GM12878 (cell line): ENCODE results near the gene DCLK2. TPM values are rescaled to one million over a fixed set of nuclear protein-coding genes. Genes with fewer than 3 reads are reported as not detected.

Source experiments
- ATAC-seq: fragments of 200-7000 bp; cut with Tn5 transposase; 3 replicates; pipeline ENCODE4 v1.9.1; 2020; ENCODE audit warnings: mild to moderate bottlenecking, moderate library complexity
- BruUV-seq: library from RNA; stranded (reverse); fragments of 400-500 nt; replicated peaks from 2 replicates; lab custom pipeline; 2021; lab: Mats Ljungman, UMichigan
- CTCF ChIA-PET: fragments of 300-600 bp; sonication (Branson Sonifier 250); formaldehyde crosslinking; extraction: SDS; loops from one replicate; lab custom pipeline; 2021; ENCODE audit warnings: inconsistent platforms; lab: Yijun Ruan, JAX
- POLR2A ChIA-PET: fragments of 350-600 bp; formaldehyde crosslinking; extraction: SDS; loops from one replicate; lab custom pipeline; 2021; ENCODE audit warnings: inconsistent platforms; lab: Charles Lee
- RAD21 ChIA-PET: fragments of 300-600 bp; sonication (Branson Sonifier 250); formaldehyde crosslinking; loops from one replicate; lab custom pipeline; 2023; ENCODE audit warnings: antibody characterized with exemption; ENCODE audit not compliant: unreplicated experiment; lab: Charles Lee
- SMC1A ChIA-PET: fragments of 300-600 bp; sonication (Branson Sonifier 250); formaldehyde crosslinking; loops from one replicate; lab custom pipeline; 2023; ENCODE audit not compliant: unreplicated experiment, uncharacterized antibody; lab: Charles Lee
- DNase-seq: peaks from one replicate; pipeline ENCODE4 v3.0.0-alpha.2; 2011; ENCODE audit warnings: low read depth, low spot score
- FAIRE-seq: peaks from 3 replicates; lab custom pipeline; 2011; peaks lifted over from hg19 to GRCh38; lab: Jason Lieb, UNC
- H2AFZ ChIP-seq: 2 replicates; pipeline ENCODE4 v1.6.0; 2011; ENCODE audit warnings: low read depth, low read length, control low read depth; ENCODE audit not compliant: control insufficient read depth
- H3K27ac ChIP-seq: 2 replicates; pipeline ENCODE4 v1.5.1; 2011; ENCODE audit warnings: control low read depth; ENCODE audit not compliant: control insufficient read depth, insufficient read depth
- H3K27me3 ChIP-seq, 2 experiments: replicated peaks in 1 of 2; 2 replicates each; pipeline versions ENCODE4 v1.6.0 to v1.6.1; 2011; ENCODE audit warnings: low read length in 1 of 2; ENCODE audit not compliant: control insufficient read depth in 2 of 2, insufficient read depth in 2 of 2
- H3K36me3 ChIP-seq, 2 experiments: 2 replicates each; pipeline ENCODE4 v1.5.1; 2011; ENCODE audit warnings: low read length in 1 of 2; ENCODE audit not compliant: control insufficient read depth in 2 of 2, insufficient read depth in 2 of 2
- H3K4me1 ChIP-seq: 2 replicates; pipeline ENCODE4 v1.6.1; 2011; ENCODE audit warnings: mild to moderate bottlenecking, low read length, moderate library complexity, mixed read lengths; ENCODE audit not compliant: control insufficient read depth, insufficient read depth
- H3K4me2 ChIP-seq: 2 replicates; pipeline ENCODE4 v1.6.0; 2011; ENCODE audit warnings: control low read depth; ENCODE audit not compliant: control insufficient read depth, insufficient read depth
- H3K4me3 ChIP-seq: fragments of 200-600 bp; sonication (generic); 2 replicates; pipeline ENCODE4 v1.5.1; 2016
- H3K79me2 ChIP-seq: 2 replicates; pipeline ENCODE4 v1.6.0; 2011; ENCODE audit warnings: low read length; ENCODE audit not compliant: control insufficient read depth, insufficient read depth
- H3K9ac ChIP-seq: 2 replicates; pipeline ENCODE4 v1.8.0; 2011; ENCODE audit warnings: low read length, control low read depth, mixed read lengths; ENCODE audit not compliant: control insufficient read depth, insufficient read depth
- H3K9me3 ChIP-seq: replicated peaks from 3 replicates; pipeline ENCODE4 v1.5.1; 2011; ENCODE audit warnings: mild to moderate bottlenecking, low read length; ENCODE audit not compliant: control insufficient read depth, insufficient read depth
- H4K20me1 ChIP-seq: 2 replicates; pipeline ENCODE4 v1.6.0; 2011; ENCODE audit not compliant: control insufficient read depth, insufficient read depth
- E2F8 ChIP-seq: fragments of 450-650 bp; IDR thresholded peaks from 2 replicates; pipeline ENCODE4 v1.6.1; 2018; ENCODE audit warnings: mild to moderate bottlenecking, low read depth, moderate library complexity; ENCODE audit not compliant: partially characterized antibody
- NFXL1 ChIP-seq: fragments of 450-650 bp; IDR thresholded peaks from 2 replicates; pipeline ENCODE4 v1.6.1; 2017; ENCODE audit warnings: antibody characterized with exemption, mild to moderate bottlenecking, borderline replicate concordance
- NR2C2 ChIP-seq: IDR thresholded peaks from 2 replicates; pipeline ENCODE4 v1.6.1; 2011; ENCODE audit warnings: borderline replicate concordance, low read depth; ENCODE audit not compliant: control insufficient read depth, insufficient read length
- POLR2A ChIP-seq: IDR thresholded peaks from 2 replicates; pipeline ENCODE4 v1.6.1; 2011; ENCODE audit warnings: low read depth, mild to moderate bottlenecking, low read length
- RCOR1 ChIP-seq: conservative IDR thresholded peaks from 2 replicates; pipeline ENCODE4 v1.6.1; 2012; ENCODE audit warnings: low read depth, low read length, improper control_type of control experiment
- SIN3A ChIP-seq: IDR thresholded peaks from 2 replicates; pipeline ENCODE4 v1.6.1; 2012; ENCODE audit warnings: low read depth, low read length, improper control_type of control experiment
- SMAD1 ChIP-seq: fragments of 450-650 bp; IDR thresholded peaks from 2 replicates; pipeline ENCODE4 v1.6.1; 2018; ENCODE audit warnings: mild to moderate bottlenecking, low read depth; ENCODE audit not compliant: partially characterized antibody
- WGBS: methylation state at CpG from one replicate; pipeline ENCODE4 v1.1.6; 2016; ENCODE audit warnings: low lambda C conversion rate; ENCODE audit not compliant: insufficient replicate concordance, insufficient coverage; ENCODE audit errors: missing lambda C conversion rate; 5-methylcytosine and 5-hydroxymethylcytosine counted together
- in situ Hi-C: fragments of 300-500 bp; cut with MboI; formaldehyde crosslinking; loops from 9 replicates; pipeline ENCODE4 v1.14.3; 2018; ENCODE audit warnings: mixed read lengths
- intact Hi-C: fragments of 100-400 bp; cut with micrococcal nuclease; formaldehyde crosslinking; loops from one replicate; pipeline ENCODE4 v1.14.2; 2022; ENCODE audit not compliant: unreplicated experiment
- polyA plus RNA-seq, 11 experiments: library from polyadenylated mRNA; depleted of rRNA in 4 of 11; unstranded in 6 of 11; stranded (reverse) in 5 of 11; fragments of >200 nt; fragmentation: Nextera tagmentation in 4 of 11; fragmentation: Illumina TruSeq in 1 of 11; extraction: Ambion mirVana in 4 of 11; extraction: Trizol in 1 of 11; gene quantifications; 1 replicate in 1 of 11; 2 replicates in 10 of 11; pipeline versions ENCODE4 v1.2.1 to v1.2.3, GENCODE V29; 2011 to 2016; ENCODE audit warnings: inconsistent platforms in 2 of 11, missing spikeins in 2 of 11, low read depth in 1 of 11
- total RNA-seq, 4 experiments: library from RNA; depleted of rRNA in 3 of 4; stranded (reverse); fragments of >200 nt in 3 of 4; fragmentation: Illumina TruSeq in 1 of 4; extraction: Trizol in 1 of 4; gene quantifications; 2 replicates each; pipeline versions ENCODE4 v1.2.1 to v1.2.3, GENCODE V29; 2013 to 2021
- TF ChIP-seq, protein P1 (sequence below): fragments of 450-650 bp; IDR thresholded peaks from 2 replicates; pipeline ENCODE4 v1.6.1; 2017; ENCODE audit warnings: mild to moderate bottlenecking, low read depth, inconsistent platforms; ENCODE audit not compliant: poor library complexity, severe bottlenecking
- TF ChIP-seq, protein P2 (sequence below): fragments of 450-650 bp; formaldehyde crosslinking; IDR thresholded peaks from 2 replicates; pipeline ENCODE4 v1.4.0; 2020; ENCODE audit warnings: mild to moderate bottlenecking, moderate library complexity
- TF ChIP-seq, protein P3 (sequence below): fragments of 450-650 bp; IDR thresholded peaks from 2 replicates; pipeline ENCODE4 v1.6.1; 2014; ENCODE audit warnings: mild to moderate bottlenecking

The DCLK2 gene
- total and polyA plus RNA-seq, 10 of the 15 experiments (the other 5 are each of a cell fraction or from before 2014, with no cell fraction given): not detected

- BruUV-seq: no TSS peak
- ATAC-seq (no peak), DNase-seq (no peak), FAIRE-seq (no peak)
- Histone ChIP-seq H3K27me3 (peaks cover 0 to 2% of the 10 kb centered on the region in 2 experiments; a peak in 1 of 4 replicates), H3K27ac (no peak overlapping the region), H3K79me2 (no peaks in the 10 kb centered on the region), H4K20me1 (no peaks in the 10 kb centered on the region), H3K4me1 (no peaks in the 10 kb centered on the region), H3K4me3 (no peak overlapping the region), H3K4me2 (no peak overlapping the region), H3K9me3 (no peaks in the 10 kb centered on the region), H2AFZ (no peak overlapping the region), H3K36me3 (no peaks in the 10 kb centered on the region), H3K9ac (no peak overlapping the region)
- intact Hi-C loops (no loop called here), in situ Hi-C loops (loop anchor here (5.0 kb wide), 1 partner anchor 198 kb away; no protein-coding TSS in a partner anchor)
- whole genome bisulfite sequencing: 29% methylated on average over 3 of the region's 3 CpGs
- POLR2A ChIA-PET: no interaction called here
- TF ChIP-seq, protein P1, sequence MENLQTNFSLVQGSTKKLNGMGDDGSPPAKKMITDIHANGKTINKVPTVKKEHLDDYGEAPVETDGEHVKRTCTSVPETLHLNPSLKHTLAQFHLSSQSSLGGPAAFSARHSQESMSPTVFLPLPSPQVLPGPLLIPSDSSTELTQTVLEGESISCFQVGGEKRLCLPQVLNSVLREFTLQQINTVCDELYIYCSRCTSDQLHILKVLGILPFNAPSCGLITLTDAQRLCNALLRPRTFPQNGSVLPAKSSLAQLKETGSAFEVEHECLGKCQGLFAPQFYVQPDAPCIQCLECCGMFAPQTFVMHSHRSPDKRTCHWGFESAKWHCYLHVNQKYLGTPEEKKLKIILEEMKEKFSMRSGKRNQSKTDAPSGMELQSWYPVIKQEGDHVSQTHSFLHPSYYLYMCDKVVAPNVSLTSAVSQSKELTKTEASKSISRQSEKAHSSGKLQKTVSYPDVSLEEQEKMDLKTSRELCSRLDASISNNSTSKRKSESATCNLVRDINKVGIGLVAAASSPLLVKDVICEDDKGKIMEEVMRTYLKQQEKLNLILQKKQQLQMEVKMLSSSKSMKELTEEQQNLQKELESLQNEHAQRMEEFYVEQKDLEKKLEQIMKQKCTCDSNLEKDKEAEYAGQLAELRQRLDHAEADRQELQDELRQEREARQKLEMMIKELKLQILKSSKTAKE: no peak
- TF ChIP-seq, protein P2, sequence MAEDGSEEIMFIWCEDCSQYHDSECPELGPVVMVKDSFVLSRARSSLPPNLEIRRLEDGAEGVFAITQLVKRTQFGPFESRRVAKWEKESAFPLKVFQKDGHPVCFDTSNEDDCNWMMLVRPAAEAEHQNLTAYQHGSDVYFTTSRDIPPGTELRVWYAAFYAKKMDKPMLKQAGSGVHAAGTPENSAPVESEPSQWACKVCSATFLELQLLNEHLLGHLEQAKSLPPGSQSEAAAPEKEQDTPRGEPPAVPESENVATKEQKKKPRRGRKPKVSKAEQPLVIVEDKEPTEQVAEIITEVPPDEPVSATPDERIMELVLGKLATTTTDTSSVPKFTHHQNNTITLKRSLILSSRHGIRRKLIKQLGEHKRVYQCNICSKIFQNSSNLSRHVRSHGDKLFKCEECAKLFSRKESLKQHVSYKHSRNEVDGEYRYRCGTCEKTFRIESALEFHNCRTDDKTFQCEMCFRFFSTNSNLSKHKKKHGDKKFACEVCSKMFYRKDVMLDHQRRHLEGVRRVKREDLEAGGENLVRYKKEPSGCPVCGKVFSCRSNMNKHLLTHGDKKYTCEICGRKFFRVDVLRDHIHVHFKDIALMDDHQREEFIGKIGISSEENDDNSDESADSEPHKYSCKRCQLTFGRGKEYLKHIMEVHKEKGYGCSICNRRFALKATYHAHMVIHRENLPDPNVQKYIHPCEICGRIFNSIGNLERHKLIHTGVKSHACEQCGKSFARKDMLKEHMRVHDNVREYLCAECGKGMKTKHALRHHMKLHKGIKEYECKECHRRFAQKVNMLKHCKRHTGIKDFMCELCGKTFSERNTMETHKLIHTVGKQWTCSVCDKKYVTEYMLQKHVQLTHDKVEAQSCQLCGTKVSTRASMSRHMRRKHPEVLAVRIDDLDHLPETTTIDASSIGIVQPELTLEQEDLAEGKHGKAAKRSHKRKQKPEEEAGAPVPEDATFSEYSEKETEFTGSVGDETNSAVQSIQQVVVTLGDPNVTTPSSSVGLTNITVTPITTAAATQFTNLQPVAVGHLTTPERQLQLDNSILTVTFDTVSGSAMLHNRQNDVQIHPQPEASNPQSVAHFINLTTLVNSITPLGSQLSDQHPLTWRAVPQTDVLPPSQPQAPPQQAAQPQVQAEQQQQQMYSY (CRISPR knock-in tag): no peak
- TF ChIP-seq E2F8 (no peak), POLR2A (no peak), RCOR1 (no peak), SMAD1 (no peak), NR2C2 (no peak), SIN3A (no peak), NFXL1 (no peak)
- TF ChIP-seq, protein P3, sequence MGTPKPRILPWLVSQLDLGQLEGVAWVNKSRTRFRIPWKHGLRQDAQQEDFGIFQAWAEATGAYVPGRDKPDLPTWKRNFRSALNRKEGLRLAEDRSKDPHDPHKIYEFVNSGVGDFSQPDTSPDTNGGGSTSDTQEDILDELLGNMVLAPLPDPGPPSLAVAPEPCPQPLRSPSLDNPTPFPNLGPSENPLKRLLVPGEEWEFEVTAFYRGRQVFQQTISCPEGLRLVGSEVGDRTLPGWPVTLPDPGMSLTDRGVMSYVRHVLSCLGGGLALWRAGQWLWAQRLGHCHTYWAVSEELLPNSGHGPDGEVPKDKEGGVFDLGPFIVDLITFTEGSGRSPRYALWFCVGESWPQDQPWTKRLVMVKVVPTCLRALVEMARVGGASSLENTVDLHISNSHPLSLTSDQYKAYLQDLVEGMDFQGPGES: no peak
- SMC1A ChIA-PET: no interaction called here
- RAD21 ChIA-PET: no interaction called here
- CTCF ChIA-PET: no interaction called here
Observed at GRCh38 chr4:150215601-150216000, 137.4 kb downstream of the DCLK2 start.
